B cell (primary cell): ENCODE measurements around the gene ITGAV. TPM values are rescaled to one million over a fixed set of nuclear protein-coding genes. Genes with fewer than 3 reads are reported as not detected.

Source experiments
- ATAC-seq: fragments of 200-7000 bp; cut with Tn5 transposase; one replicate; pipeline ENCODE4 v1.10.0; 2021; ENCODE audit warnings: low read depth, mild to moderate bottlenecking, moderate number of reproducible peaks, moderate library complexity
- CTCF ChIA-PET: fragments of 350-600 bp; sonication (Branson Sonifier 250); formaldehyde crosslinking; loops from one replicate; lab custom pipeline; 2021; ENCODE audit warnings: antibody characterized with exemption, inconsistent platforms; lab: Charles Lee
- POLR2A ChIA-PET: fragments of 350-600 bp; sonication (Branson Sonifier 250); formaldehyde crosslinking; loops from one replicate; lab custom pipeline; 2021; ENCODE audit warnings: antibody characterized with exemption; lab: Charles Lee
- DNase-seq: peaks from one replicate; pipeline ENCODE4 v3.0.0; 2013
- H2AFZ ChIP-seq: 2 replicates; pipeline ENCODE4 v1.6.1; 2012; ENCODE audit warnings: mild to moderate bottlenecking, low read depth, low read length; ENCODE audit not compliant: insufficient read depth, poor library complexity, severe bottlenecking
- H3K27ac ChIP-seq, 2 donors: 1 replicate in 1 of 2; 2 replicates in 1 of 2; pipeline ENCODE4 v1.5.1; 2012 to 2013; ENCODE audit warnings: low read length in 2 of 2, mild to moderate bottlenecking in 2 of 2, moderate library complexity in 1 of 2
- H3K27me3 ChIP-seq, 4 experiments: fragments of 200-600 bp in 1 of 4; sonication (generic) in 1 of 4; replicated peaks in 1 of 4; 1 replicate in 2 of 4; 2 replicates in 2 of 4; pipeline versions ENCODE4 v1.6.1 to v1.7.0; 2013 to 2016; ENCODE audit warnings: low read length in 3 of 4, mild to moderate bottlenecking in 2 of 4, mixed read lengths in 1 of 4, moderate library complexity in 1 of 4; ENCODE audit not compliant: insufficient read depth in 4 of 4, control insufficient read depth in 3 of 4; ENCODE audit errors: control extremely low read depth in 1 of 4
- H3K36me3 ChIP-seq, 2 experiments: replicated peaks in 1 of 2; 1 replicate in 1 of 2; 2 replicates in 1 of 2; pipeline versions ENCODE4 v1.6.1 to v1.7.1; 2013; ENCODE audit warnings: low read length in 1 of 2; ENCODE audit not compliant: insufficient read depth in 2 of 2, control insufficient read depth in 1 of 2; ENCODE audit errors: control extremely low read depth in 1 of 2, extremely low read depth in 1 of 2
- H3K4me1 ChIP-seq, 2 donors: fragments of 200-600 bp in 1 of 2; sonication (generic) in 1 of 2; 1 replicate in 1 of 2; 2 replicates in 1 of 2; pipeline versions ENCODE4 v1.5.1 to v1.6.1; 2013 to 2017; ENCODE audit warnings: low read length in 2 of 2; ENCODE audit not compliant: control insufficient read depth in 2 of 2, insufficient read depth in 2 of 2
- H3K4me2 ChIP-seq: replicated peaks from 2 replicates; pipeline ENCODE3; 2012; ENCODE audit warnings: mild to moderate bottlenecking, low read depth, low read length; ENCODE audit not compliant: poor library complexity, severe bottlenecking
- H3K4me3 ChIP-seq, 5 experiments: fragments of 200-600 bp in 1 of 5; sonication (generic) in 1 of 5; 1 replicate in 3 of 5; 2 replicates in 2 of 5; pipeline versions ENCODE4 v1.5.1 to v1.7.0; 2011 to 2016; ENCODE audit warnings: low read length in 4 of 5, mild to moderate bottlenecking in 4 of 5, low read depth in 2 of 5, control low read depth in 1 of 5, moderate library complexity in 1 of 5; ENCODE audit not compliant: insufficient read depth in 1 of 5; ENCODE audit errors: control extremely low read depth in 1 of 5, extremely low read depth in 1 of 5
- H3K79me2 ChIP-seq: fragments of 200-600 bp; sonication (generic); one replicate; pipeline ENCODE4 v1.6.0; 2016; ENCODE audit warnings: low read length; ENCODE audit not compliant: control insufficient read depth, insufficient read depth
- H3K9ac ChIP-seq: fragments of 200-600 bp; sonication (generic); 2 replicates; pipeline ENCODE4 v1.6.1; 2017; ENCODE audit warnings: mild to moderate bottlenecking, low read length, moderate library complexity
- H3K9me3 ChIP-seq, 3 donors: one replicate each; pipeline versions ENCODE4 v1.6.1 to v1.7.1; 2013; ENCODE audit warnings: low read length in 2 of 3; ENCODE audit not compliant: control insufficient read depth in 2 of 3, insufficient read depth in 1 of 3; ENCODE audit errors: control extremely low read depth in 1 of 3
- H4K20me1 ChIP-seq: 2 replicates; pipeline ENCODE4 v1.6.0; 2012; ENCODE audit warnings: mild to moderate bottlenecking, low read length; ENCODE audit not compliant: insufficient read depth, control insufficient read depth, poor library complexity, severe bottlenecking
- H3K27ac Mint-ChIP-seq: one replicate; pipeline ENCODE4 v1.8.0; 2021; ENCODE audit warnings: mixed read lengths
- H3K27me3 Mint-ChIP-seq: one replicate; pipeline ENCODE4 v1.8.0; 2021; ENCODE audit warnings: mixed read lengths
- H3K4me1 Mint-ChIP-seq: one replicate; pipeline ENCODE4 v1.8.0; 2021; ENCODE audit warnings: mixed read lengths
- H3K4me3 Mint-ChIP-seq: one replicate; pipeline ENCODE4 v1.8.0; 2021; ENCODE audit warnings: mixed read lengths
- H3K9me3 Mint-ChIP-seq: one replicate; pipeline ENCODE4 v1.8.0; 2022; ENCODE audit warnings: mixed read lengths; ENCODE audit not compliant: insufficient read depth
- CTCF ChIP-seq: fragments of 200-600 bp; IDR thresholded peaks from one replicate; pipeline ENCODE4 v1.8.0; 2022; ENCODE audit warnings: antibody characterized with exemption, mild to moderate bottlenecking
- EZH2 ChIP-seq: IDR thresholded peaks from 2 replicates; pipeline ENCODE4 v1.6.1; 2012; ENCODE audit warnings: borderline replicate concordance, low read depth, mild to moderate bottlenecking, moderate library complexity, low read length; ENCODE audit not compliant: insufficient read depth, poor library complexity, severe bottlenecking
- WGBS: methylation state at CpG from one replicate; pipeline ENCODE4 v1.1.5; 2013; ENCODE audit warnings: missing lambda C conversion rate; ENCODE audit not compliant: insufficient coverage; 5-methylcytosine and 5-hydroxymethylcytosine counted together
- intact Hi-C: fragments of 100-400 bp; cut with micrococcal nuclease; formaldehyde crosslinking; loops from one replicate; pipeline ENCODE4 v1.10.0; 2022
- polyA plus RNA-seq: library from polyadenylated mRNA; depleted of rRNA; stranded (reverse); fragments of >200 nt; gene quantifications from 2 replicates; pipeline ENCODE4 v1.2.3, GENCODE V29; 2012
- total RNA-seq, 2 donors: library from RNA; stranded (reverse); fragments of 120-200 nt in 1 of 2; gene quantifications; 1 replicate in 1 of 2; 2 replicates in 1 of 2; pipeline versions ENCODE4 v1.2.3 to v1.2.4, GENCODE V29; 2013 to 2022

The ITGAV gene
- total and polyA plus RNA-seq, 2 donors (not counting 1 experiment from before 2014, with no cell fraction given) = 0.58 to 3.6 TPM

DNA sequence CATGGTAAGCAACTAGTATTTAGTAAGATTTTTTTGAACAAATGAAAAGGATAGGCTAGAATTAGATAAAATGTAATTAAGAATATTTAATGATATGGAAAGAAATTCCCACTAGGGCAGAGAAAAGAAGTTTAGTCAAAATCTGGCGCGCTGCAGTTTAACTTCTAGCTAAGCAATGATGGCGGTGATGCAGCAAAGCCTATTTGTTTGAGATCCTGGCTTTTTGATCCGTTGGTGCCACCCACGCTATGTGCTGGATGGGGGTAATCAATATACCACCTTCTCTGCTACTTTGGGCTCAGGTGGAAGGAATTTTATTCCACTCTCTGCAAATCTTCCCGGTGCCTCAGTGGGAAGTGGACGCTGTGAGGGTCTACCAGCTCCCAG lies 103.6 kb downstream of the ITGAV start:
- Histone ChIP-seq H3K9ac (peak overlapping the region; percentile 58), H3K27me3 (peaks cover 0 to 20% (median 17%) of the 10 kb centered on the region in 4 experiments), H4K20me1 (no peaks in the 10 kb centered on the region), H3K4me3 (peak overlapping the region in 3 of 5 experiments; percentile 40 to 68 (median 45)), H3K79me2 (no peaks in the 10 kb centered on the region), H3K27ac (no peak overlapping the region), H3K4me1 (peaks cover 9 to 13% of the 10 kb centered on the region in 2 donors), H3K9me3 (peaks cover 0 to 3% (median 3%) of the 10 kb centered on the region in 3 donors), H3K36me3 (no peaks in the 10 kb centered on the region), H3K4me2 (peak overlapping the region; percentile 82), H2AFZ (peak overlapping the region; percentile 59)
- no peak for TF ChIP-seq EZH2
- no peak for TF ChIP-seq CTCF
- peaks cover 8% of the 10 kb centered on the region for H3K4me1 Mint-ChIP-seq
- WGBS = 44% methylated on average over 3 of the region's 7 CpGs
- H3K27me3 Mint-ChIP-seq = peaks cover 28% of the 10 kb centered on the region
- peak overlapping the region; percentile 17 for H3K4me3 Mint-ChIP-seq
- peaks cover 1% of the 10 kb centered on the region for H3K9me3 Mint-ChIP-seq
- no peak overlapping the region for H3K27ac Mint-ChIP-seq
- intact Hi-C loops = no loop called here
- ChIA-PET POLR2A (no interaction called here), CTCF (no interaction called here)
- ATAC-seq = no peak
- DNase-seq = no peak

DNA sequence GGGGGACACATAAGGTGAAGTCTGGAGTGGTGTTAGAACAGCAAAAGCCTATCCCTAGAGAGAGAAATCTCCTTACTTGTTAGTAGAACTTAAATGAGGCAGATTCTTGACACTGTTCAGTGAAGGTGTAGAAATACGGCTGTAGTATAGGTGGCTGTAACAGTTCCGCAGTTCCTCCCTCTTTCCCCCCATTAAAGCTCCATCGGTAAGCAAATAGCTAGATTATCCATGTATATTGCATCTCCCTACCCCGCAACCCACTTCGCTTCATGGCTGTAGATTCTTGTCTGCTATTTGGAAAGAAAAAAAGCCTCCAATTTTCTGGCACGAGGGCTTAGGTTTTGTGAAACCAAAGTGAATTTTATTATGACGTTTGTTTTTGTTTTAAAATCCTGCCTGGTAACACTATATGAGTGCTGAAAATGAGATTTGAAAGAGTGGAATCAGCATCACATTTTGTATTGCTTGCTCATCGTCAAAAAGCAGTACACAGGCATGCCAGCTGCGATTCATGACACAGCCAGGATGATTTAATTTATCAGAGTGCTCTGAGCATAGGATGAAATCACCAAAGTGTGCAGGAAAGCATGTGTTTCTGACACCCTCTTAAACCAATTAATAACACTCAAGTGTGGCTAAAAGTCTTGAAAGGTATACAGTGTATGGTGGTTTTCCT lies 105.4 kb downstream of the ITGAV start:
- H2AFZ ChIP-seq = peak overlapping the region; percentile 26
- H3K9me3 Mint-ChIP-seq = no peaks in the 10 kb centered on the region

More for the DNA sequence above, 105.4 kb downstream of the ITGAV start:
- Mint-ChIP-seq H3K27me3 (peaks cover 28% of the 10 kb centered on the region), H3K27ac (no peak overlapping the region), H3K4me3 (peak overlapping the region; percentile 19), H3K4me1 (peaks cover 8% of the 10 kb centered on the region)
- ChIA-PET CTCF (no interaction called here), POLR2A (no interaction called here)
- peak overlapping the region; percentile 28 for H3K4me2 ChIP-seq
- DNase-seq = peak; percentile 7
- no peaks in the 10 kb centered on the region for H4K20me1 ChIP-seq
- H3K4me1 ChIP-seq = peaks cover 9 to 13% of the 10 kb centered on the region in 2 donors
- 0% methylated on average over 2 of the region's 9 CpGs for WGBS
- H3K4me3 ChIP-seq = no peak overlapping the region
- H3K27ac ChIP-seq = no peak overlapping the region
- no peaks in the 10 kb centered on the region for H3K36me3 ChIP-seq
- H3K27me3 ChIP-seq = peaks cover 0 to 20% (median 17%) of the 10 kb centered on the region in 4 experiments
- TF ChIP-seq EZH2 (no peak), CTCF (no peak)
- no peaks in the 10 kb centered on the region for H3K9me3 ChIP-seq
- H3K79me2 ChIP-seq = no peaks in the 10 kb centered on the region
- no peak overlapping the region for H3K9ac ChIP-seq
- intact Hi-C loops = no loop called here
- ATAC-seq = no peak
